Endothelial cell of umbilical vein (primary cell): ENCODE results near the gene ELL2.

Experiments used
- CTCF ChIP-seq, 2 donors: IDR thresholded peaks; 1 replicate in 1 of 2; 2 replicates in 1 of 2; pipeline ENCODE4 v1.5.1; 2011; ENCODE audit warnings: low read length in 2 of 2, mild to moderate bottlenecking in 2 of 2, moderate library complexity in 2 of 2, control low read depth in 1 of 2, inconsistent platforms in 1 of 2, low read depth in 1 of 2; ENCODE audit not compliant: insufficient read depth in 1 of 2; ENCODE audit errors: extremely low read depth in 1 of 2
- EZH2 ChIP-seq: IDR thresholded peaks from 2 replicates; pipeline ENCODE4 v1.6.1; 2012; ENCODE audit warnings: borderline replicate concordance, low read depth, mild to moderate bottlenecking, moderate library complexity, low read length, inconsistent platforms; ENCODE audit not compliant: severe bottlenecking
- JUN ChIP-seq: IDR thresholded peaks from 2 replicates; pipeline ENCODE4 v1.6.1; 2011; ENCODE audit warnings: borderline replicate concordance, low read depth; ENCODE audit not compliant: insufficient read length, insufficient read depth

GRCh38 chr5:95922798-95923197, 38.9 kb downstream of the ELL2 start:
- no peak for TF ChIP-seq CTCF (IDR thresholded peaks at IDR 0.05; ENCODE audit: extremely low read depth in 1 of 2, insufficient read depth in 1 of 2, low read depth in 1 of 2, low read length in 2 of 2)
- TF ChIP-seq JUN, result no peak
- no peak for TF ChIP-seq EZH2
